ENCODE data around the gene CHRNG.

CHRNG gene

DNA sequence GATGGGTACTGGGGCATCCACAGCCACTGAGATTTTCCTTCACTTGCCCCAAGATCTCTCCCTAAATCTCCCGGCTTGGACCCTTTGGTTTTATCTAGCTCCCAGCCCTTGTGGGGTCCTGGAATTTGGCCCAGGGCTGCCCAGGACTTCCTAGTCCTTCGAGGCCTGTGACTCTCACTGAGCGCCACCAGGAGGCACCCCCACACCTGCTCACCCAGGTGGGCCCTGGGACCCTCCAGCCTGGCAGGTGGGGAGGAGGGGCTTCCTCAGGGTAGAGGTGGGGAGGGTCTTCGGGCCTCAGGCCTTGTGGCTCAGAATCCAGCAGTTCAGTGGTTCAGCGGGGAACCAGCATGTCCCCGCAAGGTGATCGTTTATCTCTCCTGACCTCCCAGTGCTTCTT, 31.2 kb upstream of the CHRNG start:
- no peak for DNase-seq

DNA sequence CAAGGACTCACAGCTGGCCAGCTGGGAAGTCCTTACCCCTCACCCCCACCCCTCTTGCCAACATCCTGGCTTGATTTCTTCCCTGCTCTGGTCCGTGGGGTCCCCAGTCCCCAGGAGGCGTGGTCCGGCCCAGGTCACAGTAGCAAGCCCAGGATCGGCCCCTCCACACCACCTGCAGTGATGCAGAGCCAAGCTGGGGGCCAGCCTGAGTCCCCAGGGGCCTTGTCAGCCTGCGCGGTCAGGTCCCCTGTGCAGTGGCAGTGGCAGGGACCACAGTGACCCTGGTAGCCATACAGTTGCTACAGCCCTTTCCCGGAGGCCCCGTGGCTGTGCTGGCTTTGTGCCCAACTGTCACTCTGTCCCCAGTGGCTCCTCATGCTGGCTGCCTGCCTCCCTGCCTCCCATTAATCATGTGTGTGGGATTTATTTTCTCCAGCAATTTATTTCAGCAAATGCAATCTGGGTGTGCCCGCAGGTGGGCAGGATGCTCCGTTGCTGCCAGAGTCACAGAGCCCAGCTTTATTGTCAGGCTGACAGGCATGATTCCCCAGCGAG, 28.1 kb upstream of the CHRNG start:
- DNase-seq, result no peak

DNA sequence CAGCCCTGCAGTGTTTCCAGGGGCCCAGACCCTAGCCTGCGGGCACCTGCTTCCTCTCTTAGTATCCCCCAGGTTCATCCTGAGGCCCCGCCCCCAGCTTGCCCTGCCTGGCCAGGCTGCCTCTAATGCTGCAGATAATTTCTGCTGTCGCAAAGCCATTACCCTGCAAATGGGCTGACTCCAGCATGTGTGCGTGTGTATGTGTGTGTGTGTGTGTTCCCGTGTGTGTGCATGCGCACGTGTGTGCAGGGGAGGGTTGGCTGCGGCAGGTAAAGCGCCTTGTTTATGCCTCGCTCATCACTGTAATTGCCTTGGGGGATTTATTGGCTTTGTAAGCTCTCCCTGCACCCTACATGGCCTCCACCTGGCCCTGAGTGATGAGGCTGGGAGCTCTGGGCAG, 26.9 kb upstream of the CHRNG start:
- no peak for DNase-seq

DNA sequence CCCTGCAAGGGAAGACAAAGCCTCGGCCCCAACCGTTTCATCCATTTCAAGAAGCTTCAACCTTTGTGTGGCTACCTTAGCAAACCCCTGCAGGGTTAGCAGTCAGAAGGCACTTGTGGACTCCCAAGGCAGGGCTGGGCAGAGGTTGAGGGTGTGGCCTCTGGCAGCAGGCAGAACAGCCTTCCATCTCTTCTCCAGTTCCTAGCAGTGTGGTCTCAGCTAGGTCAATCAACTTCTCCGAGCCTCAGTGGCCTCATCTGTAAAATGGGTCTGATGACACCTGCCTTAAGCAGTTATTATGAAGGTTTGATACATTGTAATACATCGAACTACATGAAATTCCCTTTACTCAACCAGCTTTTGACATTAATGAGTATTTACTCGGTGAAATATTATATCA, 26.1 kb upstream of the CHRNG start:
- DNase-seq, result no peak

DNA sequence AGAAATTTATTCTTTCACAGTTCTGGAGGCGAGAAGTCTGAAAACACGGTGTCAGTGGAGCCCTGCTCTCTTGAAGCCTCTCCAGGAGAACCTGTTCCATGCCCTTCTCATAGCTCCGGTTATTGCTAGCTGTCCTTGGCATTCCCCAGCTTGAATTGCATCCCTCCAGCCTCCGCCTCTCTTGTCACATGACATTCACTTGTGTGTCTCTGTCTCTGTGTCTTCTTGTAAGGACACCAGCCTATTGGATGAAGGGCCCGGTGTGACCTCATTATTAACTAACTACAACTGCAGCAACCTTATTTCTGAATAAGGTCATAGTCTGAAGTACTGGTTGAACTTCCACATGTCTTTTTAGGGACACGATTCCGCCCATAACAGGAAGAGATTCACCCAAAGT, 23.9 kb upstream of the CHRNG start:
- DNase-seq, result no peak

DNA sequence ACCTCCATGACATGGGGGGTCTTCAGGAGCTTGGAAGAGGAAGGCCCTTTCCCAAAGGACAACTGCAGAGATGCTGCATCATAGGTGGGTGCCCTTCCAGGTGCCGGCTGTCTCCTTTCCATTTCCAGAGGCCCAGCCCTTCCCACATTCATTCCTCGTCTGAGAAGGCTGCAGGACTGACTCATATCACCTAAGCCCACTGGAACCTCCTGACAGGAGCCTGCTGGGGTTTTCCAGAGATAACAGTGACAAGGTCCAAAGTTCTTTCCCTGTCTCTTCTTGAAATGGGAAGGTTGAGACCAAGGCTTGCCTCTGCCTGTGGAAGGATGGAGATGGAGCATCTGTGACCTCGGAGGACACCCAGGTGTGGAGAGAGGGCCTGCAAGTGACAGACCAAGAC, 22.9 kb upstream of the CHRNG start:
- DNase-seq, result no peak

DNA sequence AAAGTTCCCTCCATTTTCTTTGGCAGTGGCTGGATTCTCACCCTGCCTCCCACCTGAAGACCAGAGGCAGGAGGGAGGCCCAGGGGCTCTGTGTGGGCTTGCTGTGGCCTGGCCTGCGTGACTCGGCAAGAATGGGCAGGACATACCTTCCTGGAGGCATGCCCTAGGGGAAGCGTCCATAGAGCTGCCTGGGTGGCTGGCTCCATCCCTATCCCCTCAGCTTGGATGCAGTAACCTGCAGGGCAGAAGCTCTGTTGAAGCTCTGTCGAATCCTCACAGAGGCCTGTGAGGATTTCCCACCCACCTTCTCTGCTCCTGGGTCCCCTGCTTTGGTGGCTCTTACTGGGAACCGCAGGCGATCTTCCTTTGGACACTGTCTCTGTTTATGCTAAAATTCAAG, 20.6 kb upstream of the CHRNG start:
- no peak for DNase-seq

DNA sequence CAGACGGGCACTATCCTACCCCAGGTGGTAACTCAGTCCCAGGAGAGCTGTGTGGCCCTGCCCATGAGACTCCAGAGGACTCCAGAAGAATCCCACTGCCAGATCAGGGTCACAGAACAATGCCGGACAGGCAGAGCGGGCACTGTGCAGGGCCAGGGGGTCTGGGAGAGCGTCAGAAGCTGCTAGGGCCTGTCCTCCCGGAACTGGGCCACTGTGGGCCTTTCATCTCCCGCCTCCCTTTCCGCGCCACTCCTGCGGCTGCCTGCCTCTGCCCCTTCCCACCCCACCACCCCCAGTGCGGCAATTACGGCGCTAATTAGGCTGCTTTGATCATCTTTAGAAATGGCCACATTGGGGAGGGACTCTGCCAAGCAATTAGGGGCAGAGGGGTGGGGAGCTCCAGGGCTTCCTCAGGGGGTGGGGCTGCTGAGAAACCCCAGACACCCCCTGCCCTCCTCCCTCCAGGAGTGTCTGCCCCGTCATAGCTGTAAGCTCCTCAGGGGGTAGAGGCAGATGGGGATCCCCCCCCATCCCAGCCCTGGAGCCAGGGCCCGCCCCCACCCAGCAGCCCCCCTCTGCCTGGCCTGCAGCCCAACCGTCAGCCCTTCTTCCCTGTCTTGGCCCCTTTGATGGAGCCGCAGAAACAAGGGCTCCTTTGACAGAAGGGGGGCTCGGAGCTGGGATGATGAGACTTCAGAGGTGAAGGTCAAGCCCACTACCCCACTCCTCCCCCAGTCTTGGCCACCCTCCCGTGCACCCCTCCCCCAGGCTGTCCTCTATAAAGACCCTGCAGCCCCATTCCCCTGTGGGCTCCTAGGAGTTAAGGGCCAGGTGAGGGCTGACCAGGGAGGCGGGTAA, 19.7 kb upstream of the CHRNG start, which contains the start of gene PRSS56:
Gene PRSS56 (plus strand): TSS at position 808 of the 858 bp plus-strand sequence. CDS start 211 bp downstream, outside the sequence.
- DNase-seq, result no peak

DNA sequence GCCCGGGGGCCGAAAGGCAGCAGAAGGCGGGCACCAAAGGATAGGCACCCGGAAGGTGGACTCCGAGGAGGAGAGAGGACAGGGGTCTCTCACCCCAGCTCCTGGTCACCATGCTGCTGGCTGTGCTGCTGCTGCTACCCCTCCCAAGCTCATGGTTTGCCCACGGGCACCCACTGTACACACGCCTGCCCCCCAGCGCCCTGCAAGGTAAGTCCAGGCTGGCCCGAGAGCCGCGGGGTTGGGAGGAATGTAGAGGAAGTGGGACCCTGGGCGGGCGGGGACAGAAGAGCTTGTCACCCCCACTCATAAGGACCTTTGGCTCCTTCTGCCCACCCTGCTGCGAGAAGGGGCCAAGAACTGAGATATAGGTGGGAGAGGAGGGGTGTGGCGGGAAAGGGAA, 19.0 kb upstream of the CHRNG start:
- DNase-seq, result no peak

DNA sequence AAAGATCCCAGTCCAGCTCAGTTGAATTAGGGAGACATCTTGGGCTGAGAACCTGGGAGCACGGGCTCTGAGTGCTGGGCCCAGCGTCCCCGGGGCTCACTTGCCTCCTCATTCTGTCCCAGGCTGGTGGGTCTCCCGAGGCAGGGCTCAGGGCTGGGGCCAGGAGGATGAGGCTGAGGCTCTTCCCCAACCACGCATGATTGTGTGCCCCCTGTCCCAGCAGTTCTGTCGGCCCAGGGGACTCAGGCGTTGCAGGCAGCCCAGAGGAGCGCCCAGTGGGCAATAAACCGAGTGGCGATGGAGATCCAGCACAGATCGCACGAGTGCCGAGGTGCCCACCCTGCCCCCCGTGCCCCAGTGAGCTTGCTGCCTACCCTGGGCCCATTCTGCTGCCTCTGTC, 18.4 kb upstream of the CHRNG start:
- DNase-seq, result no peak

DNA sequence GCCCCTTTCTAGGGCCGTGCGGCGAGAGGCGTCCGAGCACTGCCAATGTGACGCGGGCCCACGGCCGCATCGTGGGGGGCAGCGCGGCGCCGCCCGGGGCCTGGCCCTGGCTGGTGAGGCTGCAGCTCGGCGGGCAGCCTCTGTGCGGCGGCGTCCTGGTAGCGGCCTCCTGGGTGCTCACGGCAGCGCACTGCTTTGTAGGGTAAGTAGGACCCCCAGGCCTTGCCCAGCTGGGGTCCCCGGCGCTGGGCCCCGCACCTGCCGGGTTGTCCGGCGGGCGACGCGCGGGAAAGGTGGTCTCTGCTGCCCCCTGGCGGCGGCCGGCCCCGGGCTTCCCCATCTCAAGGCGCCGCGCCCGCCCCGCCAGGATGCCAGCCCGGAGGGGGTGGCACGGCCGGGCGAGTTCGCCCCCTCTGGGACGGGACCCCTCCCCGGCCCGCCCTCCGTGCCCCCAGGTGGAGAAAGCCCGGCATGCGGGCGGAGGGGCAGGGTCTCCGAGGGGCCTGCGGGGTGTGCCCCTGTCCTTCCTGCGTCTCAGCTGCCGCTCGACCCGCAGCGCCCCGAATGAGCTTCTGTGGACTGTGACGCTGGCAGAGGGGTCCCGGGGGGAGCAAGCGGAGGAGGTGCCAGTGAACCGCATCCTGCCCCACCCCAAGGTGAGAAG, 17.4 kb upstream of the CHRNG start:
- no peak for DNase-seq

DNA sequence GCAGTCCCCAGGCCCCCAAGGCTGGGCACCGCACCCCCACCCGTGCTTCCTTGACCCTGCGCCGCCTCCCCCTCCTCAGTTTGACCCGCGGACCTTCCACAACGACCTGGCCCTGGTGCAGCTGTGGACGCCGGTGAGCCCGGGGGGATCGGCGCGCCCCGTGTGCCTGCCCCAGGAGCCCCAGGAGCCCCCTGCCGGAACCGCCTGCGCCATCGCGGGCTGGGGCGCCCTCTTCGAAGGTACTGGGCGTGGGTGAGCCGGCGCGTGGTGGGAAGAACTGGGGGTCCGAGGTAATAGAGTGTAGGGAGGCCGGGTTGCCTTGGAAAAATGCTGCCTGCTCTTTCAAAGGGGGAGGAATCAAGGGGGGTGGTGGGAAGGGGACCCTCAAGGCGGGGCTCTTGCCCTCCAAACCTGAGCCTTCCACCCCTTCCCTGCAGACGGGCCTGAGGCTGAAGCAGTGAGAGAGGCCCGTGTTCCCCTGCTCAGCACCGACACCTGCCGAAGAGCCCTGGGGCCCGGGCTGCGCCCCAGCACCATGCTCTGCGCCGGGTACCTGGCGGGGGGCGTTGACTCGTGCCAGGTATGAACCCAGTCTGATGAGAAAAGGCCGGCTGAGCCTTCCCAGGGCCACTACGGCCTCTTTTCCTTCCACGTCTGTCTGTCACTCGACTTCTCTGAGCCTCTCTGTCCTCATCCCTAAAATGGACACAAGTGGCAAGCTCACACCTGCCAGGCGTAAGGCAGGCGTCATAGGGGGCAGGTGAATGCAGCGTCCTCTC, 16.7 kb upstream of the CHRNG start:
- DNase-seq, result no peak

DNA sequence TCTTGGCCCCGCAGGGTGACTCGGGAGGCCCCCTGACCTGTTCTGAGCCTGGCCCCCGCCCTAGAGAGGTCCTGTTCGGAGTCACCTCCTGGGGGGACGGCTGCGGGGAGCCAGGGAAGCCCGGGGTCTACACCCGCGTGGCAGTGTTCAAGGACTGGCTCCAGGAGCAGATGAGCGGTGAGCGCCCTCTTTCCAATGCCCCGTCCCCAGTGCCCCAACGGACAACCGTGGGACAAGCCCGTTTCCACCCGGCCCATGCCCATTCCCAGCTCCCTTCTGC, 16.1 kb upstream of the CHRNG start:
- no peak for DNase-seq

DNA sequence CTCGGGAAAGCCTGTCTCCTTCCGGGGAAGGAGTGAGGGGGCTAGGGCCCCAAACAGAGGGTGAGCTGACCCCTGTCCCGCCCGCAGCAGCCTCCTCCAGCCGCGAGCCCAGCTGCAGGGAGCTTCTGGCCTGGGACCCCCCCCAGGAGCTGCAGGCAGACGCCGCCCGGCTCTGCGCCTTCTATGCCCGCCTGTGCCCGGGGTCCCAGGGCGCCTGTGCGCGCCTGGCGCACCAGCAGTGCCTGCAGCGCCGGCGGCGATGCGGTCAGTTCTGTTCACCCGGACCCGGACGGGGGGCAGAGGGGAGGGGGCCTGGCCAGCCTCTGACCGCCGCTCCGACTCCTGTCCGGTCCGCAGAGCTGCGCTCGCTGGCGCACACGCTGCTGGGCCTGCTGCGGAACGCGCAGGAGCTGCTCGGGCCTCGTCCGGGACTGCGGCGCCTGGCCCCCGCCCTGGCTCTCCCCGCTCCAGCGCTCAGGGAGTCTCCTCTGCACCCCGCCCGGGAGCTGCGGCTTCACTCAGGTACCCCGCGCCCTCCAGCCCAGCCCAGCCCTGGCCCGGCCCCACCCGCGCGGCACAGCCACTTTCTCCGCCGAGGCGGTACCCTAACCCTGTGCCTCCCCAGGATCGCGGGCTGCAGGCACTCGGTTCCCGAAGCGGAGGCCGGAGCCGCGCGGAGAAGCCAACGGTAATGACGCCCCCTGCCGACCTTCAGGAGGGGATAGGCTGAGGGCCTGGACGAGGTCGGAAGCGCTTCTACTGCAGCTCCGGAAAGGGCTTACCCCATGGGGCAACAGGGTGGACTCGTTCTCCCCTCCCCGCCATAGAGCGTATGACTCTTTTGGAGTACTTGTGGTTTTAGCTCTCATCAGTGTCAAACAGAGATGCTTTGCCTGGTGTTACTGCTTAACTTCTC, 15.6 kb upstream of the CHRNG start:
- DNase-seq, result no peak

DNA sequence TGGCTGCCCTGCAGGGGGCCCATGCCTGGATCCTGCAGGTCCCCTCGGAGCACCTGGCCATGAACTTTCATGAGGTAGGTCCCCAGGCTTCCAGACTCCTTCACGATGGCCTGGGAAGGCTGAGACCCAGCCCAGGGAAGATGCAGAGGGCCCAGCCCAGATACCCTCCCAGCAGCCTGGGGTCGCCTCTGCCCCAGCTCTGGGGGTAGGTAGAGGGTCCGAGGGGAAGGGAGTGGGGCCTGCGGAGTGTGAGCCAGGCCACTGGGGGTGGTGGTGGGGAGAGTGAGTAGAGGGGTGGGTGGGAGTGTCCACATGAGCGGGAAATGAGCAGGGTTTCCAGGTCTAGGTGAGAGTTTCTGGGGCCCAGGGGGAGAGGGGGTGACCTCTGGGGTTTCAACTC, 14.7 kb upstream of the CHRNG start:
- DNase-seq, result no peak

DNA sequence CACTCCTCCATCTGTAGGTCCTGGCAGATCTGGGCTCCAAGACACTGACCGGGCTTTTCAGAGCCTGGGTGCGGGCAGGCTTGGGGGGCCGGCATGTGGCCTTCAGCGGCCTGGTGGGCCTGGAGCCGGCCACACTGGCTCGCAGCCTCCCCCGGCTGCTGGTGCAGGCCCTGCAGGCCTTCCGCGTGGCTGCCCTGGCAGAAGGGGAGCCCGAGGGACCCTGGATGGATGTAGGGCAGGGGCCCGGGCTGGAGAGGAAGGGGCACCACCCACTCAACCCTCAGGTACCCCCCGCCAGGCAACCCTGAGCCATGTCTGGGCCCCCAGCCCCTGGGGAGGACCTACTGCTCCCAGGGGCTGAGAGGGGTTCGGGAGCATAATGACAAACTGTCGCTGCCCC, 14.3 kb upstream of the CHRNG start:
- no peak for DNase-seq

DNA sequence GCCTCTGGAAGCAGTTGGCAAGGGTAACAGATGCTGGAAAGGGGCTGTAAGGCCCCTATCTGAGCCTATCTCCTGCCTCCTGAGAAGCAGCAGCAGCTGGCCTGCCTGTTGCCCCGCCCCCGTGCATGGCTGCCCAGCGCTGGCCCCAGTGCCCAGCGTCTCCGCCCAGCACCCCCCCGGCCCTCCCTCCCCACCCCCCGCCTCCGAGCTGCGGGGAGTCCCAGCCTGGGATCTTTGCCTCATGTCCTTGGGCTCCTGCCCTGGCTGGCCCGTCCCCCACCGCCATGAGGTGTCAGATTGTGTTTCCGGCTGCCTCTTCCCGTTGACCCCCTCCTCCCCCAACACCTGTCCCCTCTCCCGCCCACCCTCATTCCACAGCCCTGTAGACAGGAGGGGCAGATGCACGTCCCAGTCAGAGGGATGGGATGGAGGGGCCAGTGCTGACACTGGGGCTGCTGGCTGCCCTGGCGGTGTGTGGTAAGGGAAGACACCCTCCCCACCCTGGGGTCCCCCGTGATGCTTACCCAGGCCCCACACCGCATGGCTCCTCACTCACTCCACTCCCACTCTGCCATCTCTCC, 13.6 kb upstream of the CHRNG start, which contains the start of gene CHRND:
Gene CHRND (plus strand): TSS at position 370 of the 581 bp plus-strand sequence. CDS start 56 bp downstream, at position 426.
- DNase-seq, result no peak

DNA sequence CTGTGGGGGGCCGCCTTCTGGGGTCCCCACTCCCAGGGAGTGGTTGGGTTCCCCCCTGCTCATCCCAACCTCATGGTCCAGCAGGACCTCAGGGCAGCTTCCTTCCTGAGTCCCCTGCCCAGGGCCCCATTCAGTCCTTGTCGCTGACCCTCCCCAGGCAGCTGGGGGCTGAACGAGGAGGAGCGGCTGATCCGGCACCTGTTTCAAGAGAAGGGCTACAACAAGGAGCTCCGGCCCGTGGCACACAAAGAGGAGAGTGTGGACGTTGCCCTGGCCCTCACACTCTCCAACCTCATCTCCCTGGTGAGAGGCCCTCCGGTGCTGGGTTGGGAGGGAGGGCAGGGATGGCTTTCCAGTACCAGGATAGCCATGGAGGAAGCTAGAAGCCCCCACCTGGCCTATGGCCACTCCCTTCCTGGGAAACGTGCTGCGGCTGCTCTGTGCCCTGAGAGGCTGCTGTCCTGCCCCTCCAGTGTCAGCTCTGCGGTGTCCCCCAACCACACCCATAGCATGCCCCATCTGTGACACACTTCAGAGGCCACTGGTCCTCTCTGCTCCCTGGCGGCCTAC, 13.0 kb upstream of the CHRNG start:
- no peak for DNase-seq

DNA sequence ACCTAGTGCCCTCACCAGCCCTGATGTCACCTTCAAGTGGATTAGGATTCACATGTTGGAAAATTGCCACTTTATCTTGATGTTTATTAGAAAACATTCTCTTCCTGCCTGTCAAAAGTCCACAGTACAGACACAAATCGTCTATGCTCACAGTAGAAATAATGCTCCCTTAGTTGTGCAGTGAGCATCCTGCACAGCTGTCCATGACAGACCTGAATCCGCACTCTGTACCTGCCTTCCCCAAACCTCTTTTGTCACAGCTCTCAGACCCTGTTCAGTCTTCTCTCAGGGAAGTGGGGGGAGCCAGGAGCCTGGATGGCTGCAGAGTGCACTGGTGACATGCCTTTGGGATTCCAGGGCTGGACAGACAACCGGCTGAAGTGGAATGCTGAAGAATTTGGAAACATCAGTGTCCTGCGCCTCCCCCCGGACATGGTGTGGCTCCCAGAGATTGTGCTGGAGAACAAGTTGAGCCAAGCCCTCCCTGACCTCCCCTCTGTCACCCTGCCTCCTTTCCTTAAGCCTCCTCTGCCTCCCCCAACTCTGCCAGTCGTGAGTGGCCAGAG, 11.5 kb upstream of the CHRNG start:
- DNase-seq, result no peak

DNA sequence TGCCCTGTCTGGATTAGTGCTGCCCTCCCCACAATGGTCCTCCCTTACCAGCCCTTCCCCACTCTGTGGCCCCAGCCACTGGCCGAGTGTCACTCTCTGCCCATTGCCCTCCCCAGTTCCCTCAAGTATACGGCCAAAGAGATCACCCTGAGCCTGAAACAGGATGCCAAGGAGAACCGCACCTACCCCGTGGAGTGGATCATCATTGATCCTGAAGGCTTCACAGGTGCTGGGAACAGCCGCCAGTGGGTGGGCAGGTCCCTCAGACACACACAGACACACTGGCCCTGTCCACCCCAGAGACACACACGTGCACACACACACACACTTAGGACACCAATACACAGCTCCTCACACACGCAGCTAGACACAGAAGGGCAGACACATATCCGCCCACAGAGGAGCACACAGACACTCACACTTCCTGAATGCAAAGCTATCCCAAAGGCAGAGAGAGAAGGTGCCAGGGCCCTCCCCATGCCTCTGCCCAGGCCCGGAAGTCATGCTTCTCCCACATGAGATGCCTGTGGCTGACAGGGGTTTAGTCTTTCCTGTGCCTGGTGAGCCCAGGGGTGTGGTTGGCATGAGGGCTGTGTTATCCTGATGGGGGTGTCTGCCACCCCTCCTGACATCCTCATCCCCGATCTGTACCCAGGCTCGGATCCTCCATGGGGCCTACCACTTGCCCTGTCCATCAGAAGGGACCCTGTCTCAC, 10.6 kb upstream of the CHRNG start:
- DNase-seq, result no peak

Measured in NCI-H2029 treated with DMSO at 0.1 percent for 48 hours (cell line).